CD4-positive, CD25-positive, alpha-beta regulatory T cell (primary cell): ENCODE results near the gene PLK5. TPM values are rescaled to one million over a fixed set of nuclear protein-coding genes. Genes with fewer than 3 reads are reported as not detected.
"Not testable (repeated sequence)": the region's sequence is repeated elsewhere in the genome, so short reads cannot be mapped to it uniquely, and the experiment has no call there.

ENCODE experiments used
- ATAC-seq, 2 donors: fragments of 150-1000 bp; cut with Tn5 transposase; one replicate each; pipeline ENCODE4 v1.10.0; 2021; ENCODE audit warnings: low read depth in 2 of 2, moderate number of reproducible peaks in 2 of 2, moderate library complexity in 1 of 2
- DNase-seq, 3 donors: peaks; one replicate each; pipeline versions ENCODE4 v3.0.0 to v3.0.0-alpha.2; 2012 to 2022; ENCODE audit warnings: mixed read lengths in 1 of 3
- H3K27ac ChIP-seq: one replicate; pipeline ENCODE4 v1.7.0; 2013; ENCODE audit warnings: mild to moderate bottlenecking, low read length; ENCODE audit not compliant: insufficient read depth, poor library complexity, severe bottlenecking
- H3K27me3 ChIP-seq: one replicate; pipeline ENCODE4 v1.7.0; 2013; ENCODE audit warnings: low read length; ENCODE audit not compliant: control insufficient read depth, insufficient read depth
- H3K36me3 ChIP-seq: one replicate; pipeline ENCODE4 v1.7.0; 2013; ENCODE audit warnings: mild to moderate bottlenecking, low read length, moderate library complexity; ENCODE audit not compliant: control insufficient read depth, insufficient read depth
- H3K4me1 ChIP-seq: 2 replicates; pipeline ENCODE4 v1.7.0; 2013; ENCODE audit warnings: mild to moderate bottlenecking, low read length; ENCODE audit not compliant: insufficient read depth, control insufficient read depth, poor library complexity, severe bottlenecking
- H3K4me3 ChIP-seq: one replicate; pipeline ENCODE4 v1.7.0; 2013; ENCODE audit warnings: low read depth, mild to moderate bottlenecking, low read length, moderate library complexity
- H3K9me3 ChIP-seq, 2 experiments: 1 replicate in 1 of 2; 2 replicates in 1 of 2; pipeline ENCODE4 v1.7.0; 2013; ENCODE audit warnings: low read length in 2 of 2, mild to moderate bottlenecking in 1 of 2, moderate library complexity in 1 of 2; ENCODE audit not compliant: control insufficient read depth in 2 of 2
- H3K27ac Mint-ChIP-seq, 3 donors: one replicate each; pipeline ENCODE4 v1.8.0; 2020 to 2022; ENCODE audit warnings: mild to moderate bottlenecking in 3 of 3, mixed read lengths in 3 of 3, moderate library complexity in 2 of 3
- H3K27me3 Mint-ChIP-seq: one replicate; pipeline ENCODE4 v1.8.0; 2022; ENCODE audit warnings: mild to moderate bottlenecking, mixed read lengths
- H3K36me3 Mint-ChIP-seq: one replicate; pipeline ENCODE4 v1.8.0; 2020; ENCODE audit warnings: mixed read lengths
- H3K4me1 Mint-ChIP-seq, 4 donors: one replicate each; pipeline ENCODE4 v1.8.0; 2020 to 2022; ENCODE audit warnings: mixed read lengths in 4 of 4, mild to moderate bottlenecking in 1 of 4
- H3K4me3 Mint-ChIP-seq, 4 donors: one replicate each; pipeline ENCODE4 v1.8.0; 2020 to 2022; ENCODE audit warnings: mild to moderate bottlenecking in 4 of 4, mixed read lengths in 4 of 4, moderate library complexity in 3 of 4
- H3K9me3 Mint-ChIP-seq, 7 donors: one replicate each; pipeline ENCODE4 v1.8.0; 2020 to 2022; ENCODE audit warnings: mixed read lengths in 7 of 7, mild to moderate bottlenecking in 3 of 7, moderate library complexity in 2 of 7
- polyA plus RNA-seq, 4 donors: library from polyadenylated mRNA; unstranded; fragments of 300-500 nt; fragmentation: Illumina TruSeq; gene quantifications; one replicate each; pipeline ENCODE4 v1.2.3, GENCODE V29; 2021
- total RNA-seq: library from RNA; stranded (reverse); gene quantifications from one replicate; pipeline ENCODE4 v1.2.3, GENCODE V29; 2022

PLK5 gene
- total and polyA plus RNA-seq, 5 donors from 2014 or later = not detected

DNA sequence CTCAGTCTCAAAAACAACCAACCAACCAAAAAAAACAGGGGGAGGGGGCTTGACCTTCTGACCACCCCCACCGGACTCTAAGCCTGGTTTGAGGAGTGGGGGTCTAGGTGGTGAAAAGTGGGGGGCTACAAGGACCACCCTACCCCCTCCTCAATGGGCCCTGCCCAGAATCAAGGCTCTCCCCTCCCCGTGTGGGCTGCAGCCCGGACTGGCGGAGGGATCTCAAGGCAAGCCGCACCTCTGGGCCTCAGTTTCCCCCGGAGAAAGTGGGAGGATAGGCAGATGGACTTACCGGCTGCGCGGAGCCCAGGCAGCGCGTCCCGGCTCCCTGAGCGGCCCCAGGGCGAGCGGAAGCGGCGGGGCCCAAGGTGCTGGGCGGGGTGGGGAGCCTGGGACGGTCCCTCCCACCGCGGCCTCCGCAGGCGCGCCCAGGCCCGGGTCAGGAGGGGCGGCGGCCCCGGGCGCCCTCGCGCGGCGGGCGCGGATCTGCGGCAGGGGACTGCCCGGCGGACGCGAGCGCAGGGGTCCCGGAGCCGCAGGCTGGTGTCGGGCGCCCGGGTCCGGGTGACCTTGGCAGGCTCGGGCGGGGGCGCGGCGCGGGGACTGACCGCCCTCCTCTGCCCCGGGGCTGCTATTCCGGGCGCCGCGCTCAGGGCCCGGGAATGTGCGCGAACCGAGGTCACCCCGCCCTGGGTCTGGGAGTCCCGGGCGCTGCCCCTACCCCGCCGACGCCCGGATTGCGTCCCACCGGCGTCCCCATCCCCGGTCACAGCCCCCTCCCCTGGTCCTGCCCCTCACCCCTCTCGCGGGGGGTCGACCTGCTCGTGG, 11.0 kb upstream of the PLK5 start, which contains the start of gene ADAMTSL5:
ADAMTSL5 (minus strand) TSS at position 349 of the 828 bp plus-strand sequence. CDS start 2,076 bp downstream, outside the sequence.
- H3K27ac ChIP-seq = peak within 1 kb of the TSS; percentile 33
- no peaks in the 10 kb centered on the region for H3K9me3 ChIP-seq
- peak within 1 kb of the TSS in 2 of 3 donors; percentile 14 to 36 for H3K27ac Mint-ChIP-seq
- peaks cover 0 to 1% (median 0%) of the 10 kb centered on the region in 7 donors for H3K9me3 Mint-ChIP-seq
- H3K4me1 Mint-ChIP-seq = peaks cover 0 to 24% (median 4%) of the 10 kb centered on the region in 4 donors
- peaks cover 20% of the 10 kb centered on the region for H3K27me3 Mint-ChIP-seq
- no peaks in the 10 kb centered on the region for H3K27me3 ChIP-seq
- no peaks in the 10 kb centered on the region for H3K36me3 Mint-ChIP-seq
- H3K4me3 Mint-ChIP-seq = peak within 1 kb of the TSS in 3 of 4 donors; percentile 69 to 76 (median 72)
- H3K36me3 ChIP-seq = no peaks in the 10 kb centered on the region
- no peak within 1 kb of the TSS for H3K4me3 ChIP-seq
- H3K4me1 ChIP-seq = peaks cover 19% of the 10 kb centered on the region
- ATAC-seq = peak; percentile 80 to 84
- DNase-seq = peak; percentile 44 to 85 (median 57)

DNA sequence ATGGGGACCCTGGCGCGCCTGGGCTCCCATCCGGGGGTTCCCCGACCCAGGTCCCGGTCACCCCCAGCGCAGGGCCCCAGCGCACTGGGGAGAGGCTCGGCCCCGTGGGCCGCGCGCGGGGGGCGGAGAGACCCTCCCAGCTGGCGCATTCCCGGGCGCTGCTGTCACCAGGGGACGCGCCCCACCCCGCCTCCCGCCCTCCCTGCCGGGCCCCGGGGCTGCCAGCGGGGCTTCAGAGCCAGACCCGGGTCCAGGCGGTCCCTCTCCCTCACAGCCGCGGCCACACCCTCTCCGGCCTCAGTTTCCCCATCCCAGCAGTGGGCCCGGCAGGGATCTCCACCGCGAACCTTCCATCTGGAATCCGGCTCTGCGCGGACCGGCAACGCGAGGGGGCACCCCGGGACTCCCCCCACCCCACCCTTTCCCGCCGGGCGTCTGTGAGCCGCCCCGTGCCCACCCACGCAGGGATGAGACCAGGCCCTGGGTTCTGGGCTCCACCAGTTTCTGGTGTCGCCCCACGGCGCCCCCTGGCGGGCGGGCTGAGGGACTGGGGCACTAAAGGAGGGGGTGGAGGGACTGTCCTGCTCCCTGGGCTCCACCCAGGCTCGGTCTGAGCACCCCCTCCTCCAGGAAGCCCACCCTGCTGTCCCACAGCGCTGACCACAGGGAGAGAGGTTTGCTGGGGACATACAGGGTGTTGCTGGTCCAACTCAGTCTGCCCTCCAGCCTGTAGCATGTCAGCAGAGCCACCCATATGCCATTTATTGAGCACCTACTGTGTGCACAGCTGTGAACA, 10.2 kb upstream of the PLK5 start:
- Mint-ChIP-seq H3K9me3 (peaks cover 0 to 1% (median 0%) of the 10 kb centered on the region in 7 donors), H3K4me3 (no peak overlapping the region), H3K27me3 (peaks cover 16% of the 10 kb centered on the region), H3K27ac (no peak overlapping the region), H3K36me3 (no peaks in the 10 kb centered on the region), H3K4me1 (peaks cover 0 to 21% (median 3%) of the 10 kb centered on the region in 4 donors)
- peak; percentile 51 to 71 (median 61) for DNase-seq
- H3K9me3 ChIP-seq = no peaks in the 10 kb centered on the region
- no peaks in the 10 kb centered on the region for H3K36me3 ChIP-seq
- H3K4me3 ChIP-seq = no peak overlapping the region
- H3K27me3 ChIP-seq = no peaks in the 10 kb centered on the region
- no peak overlapping the region for H3K27ac ChIP-seq
- peak; percentile 38 to 51 for ATAC-seq
- peaks cover 17% of the 10 kb centered on the region for H3K4me1 ChIP-seq

DNA sequence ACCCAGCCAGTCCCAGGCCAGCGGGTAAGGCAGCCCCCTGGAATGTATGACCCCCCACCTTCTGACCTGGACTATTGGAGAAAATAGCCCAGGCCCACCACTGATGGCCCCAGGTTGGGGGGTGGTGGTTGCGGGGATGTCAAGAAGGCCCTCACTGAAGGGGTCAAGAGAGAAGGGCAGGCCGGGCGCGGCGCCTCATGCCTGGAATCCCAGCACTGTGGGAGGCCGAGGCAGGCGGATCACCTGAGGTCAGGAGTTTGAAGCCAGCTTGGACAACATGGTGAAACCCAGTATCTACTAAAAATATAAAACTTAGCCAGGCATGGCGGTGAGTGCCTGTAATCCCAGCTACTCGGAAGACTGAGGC, 9.6 kb upstream of the PLK5 start:
- H3K4me1 Mint-ChIP-seq = peaks cover 0 to 21% (median 3%) of the 10 kb centered on the region in 4 donors
- no peaks in the 10 kb centered on the region for H3K9me3 ChIP-seq
- peaks cover 0 to 1% (median 0%) of the 10 kb centered on the region in 7 donors for H3K9me3 Mint-ChIP-seq
- no peaks in the 10 kb centered on the region for H3K36me3 Mint-ChIP-seq
- peaks cover 17% of the 10 kb centered on the region for H3K4me1 ChIP-seq
- peaks cover 13% of the 10 kb centered on the region for H3K27me3 Mint-ChIP-seq
- ATAC-seq (no peak), DNase-seq (no peak)
- no peak overlapping the region for H3K27ac ChIP-seq
- no peak overlapping the region for H3K27ac Mint-ChIP-seq
- H3K4me3 Mint-ChIP-seq = no peak overlapping the region
- no peaks in the 10 kb centered on the region for H3K36me3 ChIP-seq
- H3K27me3 ChIP-seq = no peaks in the 10 kb centered on the region
- no peak overlapping the region for H3K4me3 ChIP-seq

DNA sequence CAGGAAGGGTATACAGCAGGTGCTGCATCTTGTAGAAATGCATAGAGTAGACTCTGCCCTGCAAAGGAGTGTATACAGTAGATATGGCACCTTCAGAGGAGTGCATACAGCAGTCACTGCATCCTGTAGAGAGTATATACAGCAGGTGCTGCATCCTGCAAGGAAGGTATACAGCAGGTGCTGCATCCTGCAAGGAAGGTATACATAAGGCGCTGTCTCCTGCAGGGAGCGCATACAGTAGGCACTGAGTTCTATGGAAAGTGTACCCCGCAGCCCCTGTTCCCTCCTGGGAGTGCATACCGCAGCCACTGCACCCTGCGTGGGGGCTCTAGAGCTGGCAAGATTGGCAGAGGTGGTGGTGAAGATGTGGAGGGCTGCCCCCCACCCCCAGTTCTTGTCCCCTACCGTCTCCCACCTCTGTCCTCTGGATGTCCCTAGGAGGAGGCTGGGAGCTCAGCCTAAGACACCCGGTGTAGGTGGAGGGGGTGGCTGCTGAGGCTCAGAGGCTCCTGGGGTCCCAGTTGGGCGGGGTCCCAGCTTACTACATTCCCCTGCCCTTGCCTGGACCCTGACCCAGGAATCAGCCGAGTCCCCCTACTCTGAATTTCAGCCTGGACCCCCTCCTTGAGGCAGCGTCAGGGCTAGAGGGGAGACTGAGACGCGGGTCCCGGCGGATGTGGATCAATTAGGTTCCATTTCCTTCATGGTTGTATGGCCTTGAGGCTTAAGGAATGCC, 8.7 kb upstream of the PLK5 start:
- Histone ChIP-seq H3K27me3 (no peaks in the 10 kb centered on the region), H3K36me3 (no peaks in the 10 kb centered on the region), H3K4me3 (no peak overlapping the region), H3K27ac (no peak overlapping the region), H3K4me1 (peaks cover 17% of the 10 kb centered on the region), H3K9me3 (no peaks in the 10 kb centered on the region)
- Mint-ChIP-seq H3K36me3 (no peaks in the 10 kb centered on the region), H3K27me3 (peaks cover 8% of the 10 kb centered on the region), H3K4me3 (peak overlapping the region in 1 of 4 donors; percentile 58), H3K4me1 (peaks cover 0 to 15% (median 3%) of the 10 kb centered on the region in 4 donors), H3K27ac (no peak overlapping the region), H3K9me3 (peaks cover 0 to 1% (median 0%) of the 10 kb centered on the region in 7 donors)
- DNase-seq (no peak), ATAC-seq (no peak)

DNA sequence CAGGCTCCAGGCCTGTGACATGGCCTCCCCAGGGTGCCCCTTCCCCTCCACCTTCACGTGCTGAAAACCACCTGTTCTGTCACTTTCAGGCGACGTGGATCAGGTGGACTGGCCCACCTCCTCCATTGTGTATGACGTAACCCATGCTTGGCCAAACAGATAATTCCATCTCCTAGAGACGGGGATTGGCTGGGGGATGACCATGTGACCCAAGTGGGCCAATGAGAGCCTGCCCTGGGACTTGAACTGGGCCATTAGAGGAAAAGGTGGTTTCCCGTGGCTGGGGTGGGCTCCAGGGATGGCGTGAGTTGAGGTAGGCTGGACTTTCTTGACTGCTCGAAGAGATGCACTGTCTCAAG, 7.5 kb upstream of the PLK5 start:
- no peaks in the 10 kb centered on the region for H3K36me3 ChIP-seq
- H3K4me3 ChIP-seq = no peak overlapping the region
- no peaks in the 10 kb centered on the region for H3K27me3 ChIP-seq
- Mint-ChIP-seq H3K4me1 (peaks cover 0 to 9% (median 3%) of the 10 kb centered on the region in 4 donors), H3K4me3 (no peak overlapping the region), H3K27me3 (peaks cover 9% of the 10 kb centered on the region), H3K9me3 (peaks cover 0 to 1% (median 0%) of the 10 kb centered on the region in 7 donors), H3K27ac (no peak overlapping the region), H3K36me3 (no peaks in the 10 kb centered on the region)
- H3K4me1 ChIP-seq = peaks cover 17% of the 10 kb centered on the region
- ATAC-seq = no peak
- no peak overlapping the region for H3K27ac ChIP-seq
- H3K9me3 ChIP-seq = no peaks in the 10 kb centered on the region
- no peak for DNase-seq

DNA sequence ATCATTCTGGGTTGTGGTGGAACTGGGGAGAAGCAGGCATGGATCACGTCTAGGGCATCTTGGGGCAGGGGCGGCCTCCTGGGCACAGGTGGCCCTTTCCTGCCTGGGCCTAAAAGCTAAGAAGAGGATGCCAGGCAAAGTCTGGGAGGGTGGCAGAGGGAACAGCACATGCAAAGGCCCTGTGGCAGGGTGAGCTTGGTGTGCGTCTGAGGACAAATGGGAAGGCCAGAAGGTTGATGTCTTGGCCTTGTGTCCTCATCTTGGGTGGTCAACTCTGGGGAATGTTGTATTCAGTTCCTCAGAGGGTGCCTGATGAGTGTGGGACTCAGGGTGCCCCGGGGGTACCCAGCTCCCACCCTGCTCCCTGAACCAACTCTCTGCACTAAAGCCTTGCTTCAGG, 5.4 kb upstream of the PLK5 start:
- no peaks in the 10 kb centered on the region for H3K27me3 ChIP-seq
- no peak overlapping the region for H3K27ac Mint-ChIP-seq
- H3K36me3 Mint-ChIP-seq = no peaks in the 10 kb centered on the region
- no peak overlapping the region for H3K27ac ChIP-seq
- DNase-seq (no peak), ATAC-seq (no peak)
- H3K9me3 ChIP-seq = no peaks in the 10 kb centered on the region
- H3K36me3 ChIP-seq = no peaks in the 10 kb centered on the region
- H3K4me1 Mint-ChIP-seq = peaks cover 0 to 3% (median under 1%) of the 10 kb centered on the region in 4 donors
- H3K9me3 Mint-ChIP-seq = peaks cover 0 to 1% (median 0%) of the 10 kb centered on the region in 7 donors
- no peak overlapping the region for H3K4me3 Mint-ChIP-seq
- peaks cover 5% of the 10 kb centered on the region for H3K4me1 ChIP-seq
- peaks cover 17% of the 10 kb centered on the region for H3K27me3 Mint-ChIP-seq
- H3K4me3 ChIP-seq = no peak overlapping the region

DNA sequence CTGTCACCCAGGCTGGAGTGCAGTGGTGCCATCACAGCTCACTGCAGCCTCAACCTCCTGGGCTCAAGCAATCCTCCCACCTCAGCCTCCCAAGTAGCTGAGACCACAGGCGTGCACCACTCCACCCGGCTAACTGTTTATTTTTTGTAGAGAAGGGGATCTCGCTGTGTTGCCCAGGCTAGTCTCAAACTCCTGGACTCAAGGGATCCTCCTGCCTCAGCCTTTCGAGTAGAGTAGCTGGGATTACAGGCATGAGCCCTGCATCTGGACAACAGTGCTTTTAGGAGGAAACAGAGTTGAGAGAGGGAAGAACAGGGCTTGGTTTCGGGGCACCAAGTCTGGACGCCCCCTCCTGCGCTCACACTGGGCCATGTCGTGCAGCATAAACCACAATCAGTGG, 4.1 kb upstream of the PLK5 start:
- not testable (repeated sequence) for H3K27me3 ChIP-seq, H3K4me1 Mint-ChIP-seq, H3K9me3 Mint-ChIP-seq, H3K4me1 ChIP-seq, H3K27ac ChIP-seq, H3K4me3 ChIP-seq, H3K9me3 ChIP-seq, H3K4me3 Mint-ChIP-seq, H3K36me3 ChIP-seq, H3K27ac Mint-ChIP-seq, DNase-seq, ATAC-seq, H3K36me3 Mint-ChIP-seq
- peaks cover 23% of the 10 kb centered on the region for H3K27me3 Mint-ChIP-seq
